GM18526 (cell line): Measurements from ENCODE around the gene RPS6KA3.

Source experiments
- POLR2A ChIP-seq: IDR thresholded peaks from 3 replicates; pipeline ENCODE4 v1.6.1; 2011; ENCODE audit not compliant: insufficient read length; ENCODE audit errors: extremely low read depth

RPS6KA3 gene

DNA sequence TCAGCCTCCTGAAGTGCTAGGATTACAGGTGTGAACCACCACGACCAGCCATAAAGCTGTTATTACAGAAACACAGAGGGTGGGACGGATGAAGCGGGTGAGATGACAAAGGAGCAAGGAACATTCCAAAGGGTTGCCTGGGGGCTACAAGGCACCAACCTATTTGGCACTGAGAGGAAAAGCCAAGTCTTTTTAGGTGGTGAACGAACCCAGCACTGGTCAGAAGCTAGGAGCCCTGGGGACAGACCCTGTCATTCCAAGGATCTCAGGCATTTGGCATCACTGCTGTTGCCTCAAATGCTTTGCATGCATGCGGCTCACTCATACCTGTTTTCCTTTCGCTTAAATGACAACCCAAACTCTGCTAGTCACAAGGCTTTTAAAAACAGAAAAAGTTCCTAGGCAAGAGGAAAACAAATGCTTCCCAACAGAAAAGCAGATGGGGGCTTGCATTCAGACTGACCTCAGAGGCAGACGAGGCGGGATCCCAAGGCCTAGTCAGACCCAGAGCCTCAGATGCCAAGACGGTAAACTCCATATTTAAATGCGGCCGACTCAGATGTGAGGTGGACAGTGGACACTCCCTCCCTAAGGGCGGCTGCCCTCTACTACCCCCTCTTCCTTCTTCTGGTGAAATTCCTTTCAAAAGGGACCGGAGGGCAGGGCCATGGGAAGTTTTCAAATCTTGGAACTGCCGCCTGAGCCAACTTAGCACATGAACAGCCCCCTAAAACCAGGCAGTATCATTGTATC, 154.5 kb downstream of the RPS6KA3 start:
- no peak for TF ChIP-seq POLR2A

- no peak for TF ChIP-seq POLR2A
These were observed 155.4 kb downstream of the RPS6KA3 start for GRCh38 chrX:20111271-20111670.

DNA sequence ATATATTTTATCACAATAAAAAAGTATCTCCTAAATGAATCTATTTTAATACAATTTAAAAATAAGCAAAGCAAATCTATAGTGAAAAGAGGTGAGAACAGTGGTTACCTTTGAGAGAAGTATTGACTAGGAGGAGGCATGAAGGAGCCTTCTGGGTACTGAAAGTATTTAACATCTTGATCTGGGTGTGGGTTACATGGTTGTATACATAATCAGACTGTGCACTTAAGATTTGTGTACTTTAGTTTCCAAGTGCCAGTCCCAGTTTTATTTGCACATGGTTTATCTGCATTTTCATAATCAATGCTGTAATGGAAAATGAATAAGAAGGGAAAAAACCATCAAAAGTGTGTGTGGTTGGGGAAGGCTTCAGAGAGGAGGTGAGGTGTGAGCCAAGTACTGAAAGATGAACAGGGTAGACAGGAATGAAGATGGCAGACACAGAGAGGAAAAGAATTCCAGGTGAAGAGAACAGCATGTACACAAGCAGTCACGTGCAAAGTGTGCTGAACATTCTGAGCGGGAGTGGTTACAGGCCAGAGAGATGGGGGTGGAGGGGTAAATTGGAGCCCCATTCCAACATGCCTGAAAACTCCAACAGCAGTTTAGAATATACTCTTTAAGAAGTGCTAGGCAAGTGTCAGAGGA, 164.7 kb downstream of the RPS6KA3 start:
- TF ChIP-seq POLR2A: no peak
